Left lung (tissue), 10 donors: ENCODE data around the gene ATP10B. TPM values are rescaled to one million over a fixed set of nuclear protein-coding genes. Genes with fewer than 3 reads are reported as not detected.

Source experiments
- ATAC-seq: fragments of 200-7000 bp; cut with Tn5 transposase; one replicate; pipeline ENCODE4 v1.9.1; 2020; ENCODE audit warnings: moderate library complexity
- DNase-seq, 4 donors: peaks; one replicate each; pipeline ENCODE4 v3.0.0-alpha.2; 2013 to 2020
- H3K27ac ChIP-seq, 2 donors: fragments of 200-600 bp; sonication (generic) in 1 of 2; one replicate each; pipeline versions ENCODE4 v1.5.0 to v1.8.0; 2020 to 2021
- H3K27me3 ChIP-seq, 2 donors: fragments of 200-600 bp; sonication (generic) in 1 of 2; one replicate each; pipeline versions ENCODE4 v1.5.0 to v1.8.0; 2020 to 2021
- H3K36me3 ChIP-seq, 2 donors: fragments of 200-600 bp; sonication (generic) in 1 of 2; one replicate each; pipeline versions ENCODE4 v1.5.0 to v1.8.0; 2020 to 2021
- H3K4me1 ChIP-seq, 2 donors: fragments of 200-600 bp; one replicate each; pipeline ENCODE4 v1.8.0; 2021
- H3K4me3 ChIP-seq, 2 donors: fragments of 200-600 bp; sonication (generic) in 1 of 2; one replicate each; pipeline versions ENCODE4 v1.5.0 to v1.8.0; 2020 to 2021; ENCODE audit warnings: mild to moderate bottlenecking in 1 of 2
- H3K9me3 ChIP-seq, 2 donors: fragments of 200-600 bp; sonication (generic) in 1 of 2; one replicate each; pipeline versions ENCODE4 v1.5.0 to v1.8.0; 2020 to 2021
- CTCF ChIP-seq, 2 donors: fragments of 200-600 bp; sonication (generic) in 1 of 2; IDR thresholded peaks; one replicate each; pipeline versions ENCODE4 v1.5.0 to v1.8.0; 2021; ENCODE audit warnings: antibody characterized with exemption in 2 of 2
- intact Hi-C, 2 donors: fragments of 100-400 bp; cut with DNase I; formaldehyde crosslinking; loops; one replicate each; pipeline versions ENCODE4 v1.11.2 to v1.14.2; 2022
- polyA plus RNA-seq, 6 donors: library from polyadenylated mRNA; unstranded; fragments of 120-200 nt; gene quantifications; one replicate each; pipeline ENCODE4 v1.2.1, GENCODE V29; 2013; ENCODE audit not compliant: insufficient read length in 6 of 6
- total RNA-seq, 2 donors: library from RNA; stranded (reverse); fragmentation: NEBNext Ultra II Directional; extraction: Animal tissue kit (Norgen Biotek cat#: 25700); gene quantifications; one replicate each; pipeline ENCODE4 v1.2.1, GENCODE V29; 2021
- donor health status: DM: no; HTN: yes; CAD: no.
- donor health status: DM: no; HTN: no; CAD: no.

ATP10B gene
- total and polyA plus RNA-seq, 8 donors, result 0.09 to 0.55 (median 0.37) TPM

- no peaks in the 10 kb centered on the region for H3K9me3 ChIP-seq
- H3K4me3 ChIP-seq, result no peak overlapping the region
- H3K27ac ChIP-seq, result no peak overlapping the region
- no peak for TF ChIP-seq CTCF (IDR thresholded peaks at IDR 0.05)
- no peaks in the 10 kb centered on the region for H3K36me3 ChIP-seq
- intact Hi-C loops, result no loop called here
- H3K27me3 ChIP-seq, result no peaks in the 10 kb centered on the region
- DNase-seq (no peak), ATAC-seq (no peak)
- no peaks in the 10 kb centered on the region for H3K4me1 ChIP-seq
These were observed 223.9 kb downstream of the ATP10B start for GRCh38 chr5:160627921-160628618.

GRCh38 chr5:160626322-160626721 is 225.7 kb downstream of the ATP10B start:
- Histone ChIP-seq H3K36me3 (no peaks in the 10 kb centered on the region), H3K4me1 (no peaks in the 10 kb centered on the region), H3K27me3 (no peaks in the 10 kb centered on the region), H3K9me3 (no peaks in the 10 kb centered on the region), H3K4me3 (no peak overlapping the region), H3K27ac (no peak overlapping the region)
- TF ChIP-seq CTCF (IDR thresholded peaks at IDR 0.05), result no peak
- no peak for DNase-seq
- no peak for ATAC-seq
- intact Hi-C loops, result no loop called here

DNA sequence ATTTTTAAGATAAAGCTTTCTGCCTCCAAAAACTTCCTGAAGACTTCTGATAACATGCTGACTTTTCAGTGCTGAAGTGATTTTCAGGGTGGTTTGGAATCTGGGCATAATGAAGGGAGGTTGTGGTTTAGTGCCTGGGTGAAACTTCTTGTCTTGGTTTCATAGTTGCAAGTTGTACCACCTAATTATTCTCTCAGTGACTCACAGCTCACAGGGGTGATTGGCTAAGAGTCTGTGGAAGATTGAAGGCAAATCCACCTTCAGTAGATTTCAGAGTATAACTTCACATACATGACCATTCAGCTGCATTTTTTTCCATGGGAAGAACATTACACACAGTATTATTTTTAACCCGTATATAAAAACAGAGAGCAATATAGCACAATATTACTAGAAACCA is 230.5 kb downstream of the ATP10B start:
- Histone ChIP-seq H3K27me3 (no peaks in the 10 kb centered on the region), H3K36me3 (no peaks in the 10 kb centered on the region), H3K27ac (no peak overlapping the region), H3K4me3 (no peak overlapping the region), H3K4me1 (no peaks in the 10 kb centered on the region), H3K9me3 (no peaks in the 10 kb centered on the region)
- intact Hi-C loops, result no loop called here
- DNase-seq (no peak), ATAC-seq (no peak)
- no peak for TF ChIP-seq CTCF (IDR thresholded peaks at IDR 0.05)

GRCh38 chr5:160620401-160620800 is 231.6 kb downstream of the ATP10B start:
- ATAC-seq (no peak), DNase-seq (peak in 1 of 4 donors; percentile 46)
- no peak for TF ChIP-seq CTCF (IDR thresholded peaks at IDR 0.05)
- H3K4me3 ChIP-seq, result no peak overlapping the region
- H3K27me3 ChIP-seq, result no peaks in the 10 kb centered on the region
- no peaks in the 10 kb centered on the region for H3K9me3 ChIP-seq
- no peaks in the 10 kb centered on the region for H3K4me1 ChIP-seq
- no peaks in the 10 kb centered on the region for H3K36me3 ChIP-seq
- intact Hi-C loops, result no loop called here
- no peak overlapping the region for H3K27ac ChIP-seq

DNA sequence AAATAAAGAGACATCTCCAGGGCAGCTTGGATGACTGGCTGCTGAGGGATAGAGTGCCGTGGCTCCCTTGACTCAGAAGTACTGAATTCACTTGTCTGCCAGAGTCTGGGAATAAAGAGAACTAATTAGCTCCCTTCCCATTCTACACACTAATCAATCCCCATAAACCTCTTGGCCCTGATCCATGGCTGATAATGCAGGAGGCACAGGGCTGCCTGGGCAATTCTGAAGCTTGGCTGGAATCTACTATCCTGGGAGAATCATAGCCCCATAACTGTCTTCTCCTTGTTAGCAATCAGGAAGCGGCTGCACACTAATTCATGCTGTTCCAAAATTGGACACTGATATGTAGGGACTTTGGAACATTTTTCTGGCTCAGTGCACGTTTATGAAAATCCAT is 232.6 kb downstream of the ATP10B start:
- intact Hi-C loops, result no loop called here
- Histone ChIP-seq H3K27me3 (no peaks in the 10 kb centered on the region), H3K9me3 (no peaks in the 10 kb centered on the region), H3K4me3 (no peak overlapping the region), H3K27ac (no peak overlapping the region), H3K4me1 (no peaks in the 10 kb centered on the region), H3K36me3 (no peaks in the 10 kb centered on the region)
- no peak for DNase-seq
- ATAC-seq, result no peak
- no peak for TF ChIP-seq CTCF (IDR thresholded peaks at IDR 0.05)
